Calu3 (cell line): ENCODE results near the gene SYCN. TPM values are rescaled to one million over a fixed set of nuclear protein-coding genes. Genes with fewer than 3 reads are reported as not detected.

Source experiments
- BruUV-seq: library from RNA; stranded (reverse); fragments of 400-500 nt; replicated peaks from 2 replicates; lab custom pipeline; 2021; lab: Mats Ljungman, UMichigan
- CTCF ChIA-PET: fragments of 300-600 bp; sonication (Branson Sonifier 250); formaldehyde crosslinking; loops from one replicate; lab custom pipeline; 2022; ENCODE audit warnings: antibody characterized with exemption; lab: Charles Lee
- DNase-seq: peaks from one replicate; pipeline ENCODE4 v3.0.0; 2022
- H3K27ac Mint-ChIP-seq: one replicate; pipeline ENCODE4 v1.8.0; 2022; ENCODE audit warnings: mixed read lengths; ENCODE audit not compliant: unreplicated experiment
- H3K27me3 Mint-ChIP-seq: one replicate; pipeline ENCODE4 v1.8.0; 2022; ENCODE audit warnings: mixed read lengths; ENCODE audit not compliant: unreplicated experiment
- H3K36me3 Mint-ChIP-seq: one replicate; pipeline ENCODE4 v1.8.0; 2022; ENCODE audit warnings: mild to moderate bottlenecking, moderate library complexity, mixed read lengths; ENCODE audit not compliant: insufficient read depth, unreplicated experiment
- H3K4me1 Mint-ChIP-seq: one replicate; pipeline ENCODE4 v1.8.0; 2022; ENCODE audit warnings: mild to moderate bottlenecking, low read depth, mixed read lengths; ENCODE audit not compliant: unreplicated experiment
- H3K4me3 Mint-ChIP-seq: one replicate; pipeline ENCODE4 v1.8.0; 2022; ENCODE audit warnings: mild to moderate bottlenecking, low read depth, moderate library complexity, mixed read lengths; ENCODE audit not compliant: unreplicated experiment
- H3K9me3 Mint-ChIP-seq: one replicate; pipeline ENCODE4 v1.8.0; 2022; ENCODE audit warnings: low read depth, mixed read lengths; ENCODE audit not compliant: unreplicated experiment
- CTCF ChIP-seq: fragments of 200-600 bp; IDR thresholded peaks from one replicate; pipeline ENCODE4 v1.8.0; 2022; ENCODE audit warnings: antibody characterized with exemption; ENCODE audit not compliant: unreplicated experiment
- intact Hi-C: fragments of 100-400 bp; cut with micrococcal nuclease; formaldehyde crosslinking; loops from one replicate; pipeline ENCODE4 v1.10.0; 2022; ENCODE audit not compliant: unreplicated experiment
- total RNA-seq: library from RNA; stranded (reverse); gene quantifications from 2 replicates; pipeline ENCODE4 v1.2.3, GENCODE V29; 2022

SYCN gene
- total RNA-seq, 1 experiment from 2014 or later = not detected

GRCh38 chr19:39196320-39196719, 7.7 kb downstream of the SYCN start:
- no TSS peak for BruUV-seq
- intact Hi-C loops = no loop called here
- Mint-ChIP-seq H3K27me3 (peaks cover 35% of the 10 kb centered on the region), H3K27ac (peak overlapping the region; percentile 26), H3K36me3 (peaks cover 12% of the 10 kb centered on the region), H3K4me3 (peak overlapping the region; percentile 21), H3K4me1 (peaks cover 38% of the 10 kb centered on the region), H3K9me3 (no peaks in the 10 kb centered on the region)
- TF ChIP-seq CTCF = no peak
- no peak for DNase-seq
- CTCF ChIA-PET = interaction anchor here (0.7 to 0.9 kb wide), 2 partner anchors 26 to 296 kb away, joined by 3 read pairs; no protein-coding TSS in a partner anchor

GRCh38 chr19:39195755-39196154, 8.3 kb downstream of the SYCN start:
- no peak for TF ChIP-seq CTCF
- Mint-ChIP-seq H3K4me1 (peaks cover 38% of the 10 kb centered on the region), H3K4me3 (peak overlapping the region; percentile 21), H3K36me3 (peaks cover 12% of the 10 kb centered on the region), H3K27me3 (peaks cover 29% of the 10 kb centered on the region), H3K27ac (peak overlapping the region; percentile 26), H3K9me3 (no peaks in the 10 kb centered on the region)
- no TSS peak for BruUV-seq
- CTCF ChIA-PET = interaction anchor here (0.6 to 0.9 kb wide), 3 partner anchors 107 to 1129 kb away, joined by 3 read pairs; no protein-coding TSS in a partner anchor
- intact Hi-C loops = no loop called here
- peak; percentile 58 for DNase-seq

GRCh38 chr19:39194832-39195542, 9.1 kb downstream of the SYCN start:
- no peak for TF ChIP-seq CTCF
- CTCF ChIA-PET = interaction anchor here (0.6 kb wide), 1 partner anchor 1130 kb away, joined by 3 read pairs; no protein-coding TSS in a partner anchor
- Mint-ChIP-seq H3K4me3 (peak overlapping the region; percentile 21), H3K9me3 (no peaks in the 10 kb centered on the region), H3K27ac (no peak overlapping the region), H3K4me1 (peaks cover 38% of the 10 kb centered on the region), H3K36me3 (peaks cover 12% of the 10 kb centered on the region), H3K27me3 (peaks cover 22% of the 10 kb centered on the region)
- peak; percentile 35 for DNase-seq
- intact Hi-C loops = loop anchor here (5.0 kb wide), 1 partner anchor 143 kb away; no protein-coding TSS in a partner anchor
- BruUV-seq = no TSS peak

- Mint-ChIP-seq H3K36me3 (peaks cover 12% of the 10 kb centered on the region), H3K4me1 (peaks cover 38% of the 10 kb centered on the region), H3K9me3 (no peaks in the 10 kb centered on the region), H3K27me3 (peaks cover 18% of the 10 kb centered on the region), H3K4me3 (peak overlapping the region; percentile 8), H3K27ac (peak overlapping the region; percentile 55)
- CTCF ChIA-PET = interaction anchor here (0.5 kb wide), 1 partner anchor 232 kb away, joined by 9 read pairs; no protein-coding TSS in a partner anchor
- no peak for DNase-seq
- intact Hi-C loops = loop anchor here (5.0 kb wide), 1 partner anchor 142 kb away; no protein-coding TSS in a partner anchor
- BruUV-seq = no TSS peak
- TF ChIP-seq CTCF = no peak
Observed at GRCh38 chr19:39193803-39194202, 10.3 kb downstream of the SYCN start.
